Hematopoietic multipotent progenitor cell treated with erythropoietin and hydrocortisone succinate and interleukin-3 and kit ligand, for 15 days (in vitro differentiated cells): Measurements from ENCODE around the gene HCN2.
A peak's percentile ranks its signal among the peaks of the same experiment; 100 is the strongest.
"Not testable (repeated sequence)": the region's sequence is repeated elsewhere in the genome, so short reads cannot be mapped to it uniquely, and the experiment has no call there.

Experiments
- DNase-seq: peaks from one replicate; pipeline ENCODE4 v3.0.0-alpha.2; 2015; ENCODE audit warnings: low spot score

The HCN2 gene

DNA sequence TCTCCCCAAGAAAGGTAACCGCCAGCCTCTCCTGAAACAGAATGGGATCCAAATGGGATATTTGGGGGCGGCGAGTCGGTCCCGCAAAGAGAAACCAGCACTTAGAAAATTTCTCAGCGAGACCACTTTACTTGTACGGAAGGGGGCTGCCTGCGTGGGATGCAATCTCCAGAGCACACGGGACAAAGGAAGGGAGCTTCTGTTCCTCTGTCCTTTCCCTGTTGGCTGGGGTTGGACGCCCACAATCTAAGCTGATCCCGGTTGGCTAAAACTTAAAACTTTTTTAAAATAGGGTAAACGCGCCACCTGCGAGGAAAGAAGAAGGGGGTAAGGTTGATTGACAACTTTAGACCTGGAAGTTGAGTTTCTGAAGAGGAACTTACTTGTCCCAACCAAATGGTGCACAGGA lies 18.1 kb upstream of the HCN2 start:
- DNase-seq = no peak

- peak; percentile 100 for DNase-seq
Measured at GRCh38 chr19:572140-572742, 17.4 kb upstream of the HCN2 start, which contains the start of gene BSG. BSG (plus strand) TSS chr19:572596; CDS start chr19:572635, 39 bp downstream.

- peak; percentile 59 for DNase-seq
Measured at GRCh38 chr19:572743-573518, 16.8 kb upstream of the HCN2 start.

GRCh38 chr19:573519-573825 lies 16.2 kb upstream of the HCN2 start:
- DNase-seq = no peak

GRCh38 chr19:574658-575526 lies 14.8 kb upstream of the HCN2 start:
- peak; percentile 94 for DNase-seq

DNA sequence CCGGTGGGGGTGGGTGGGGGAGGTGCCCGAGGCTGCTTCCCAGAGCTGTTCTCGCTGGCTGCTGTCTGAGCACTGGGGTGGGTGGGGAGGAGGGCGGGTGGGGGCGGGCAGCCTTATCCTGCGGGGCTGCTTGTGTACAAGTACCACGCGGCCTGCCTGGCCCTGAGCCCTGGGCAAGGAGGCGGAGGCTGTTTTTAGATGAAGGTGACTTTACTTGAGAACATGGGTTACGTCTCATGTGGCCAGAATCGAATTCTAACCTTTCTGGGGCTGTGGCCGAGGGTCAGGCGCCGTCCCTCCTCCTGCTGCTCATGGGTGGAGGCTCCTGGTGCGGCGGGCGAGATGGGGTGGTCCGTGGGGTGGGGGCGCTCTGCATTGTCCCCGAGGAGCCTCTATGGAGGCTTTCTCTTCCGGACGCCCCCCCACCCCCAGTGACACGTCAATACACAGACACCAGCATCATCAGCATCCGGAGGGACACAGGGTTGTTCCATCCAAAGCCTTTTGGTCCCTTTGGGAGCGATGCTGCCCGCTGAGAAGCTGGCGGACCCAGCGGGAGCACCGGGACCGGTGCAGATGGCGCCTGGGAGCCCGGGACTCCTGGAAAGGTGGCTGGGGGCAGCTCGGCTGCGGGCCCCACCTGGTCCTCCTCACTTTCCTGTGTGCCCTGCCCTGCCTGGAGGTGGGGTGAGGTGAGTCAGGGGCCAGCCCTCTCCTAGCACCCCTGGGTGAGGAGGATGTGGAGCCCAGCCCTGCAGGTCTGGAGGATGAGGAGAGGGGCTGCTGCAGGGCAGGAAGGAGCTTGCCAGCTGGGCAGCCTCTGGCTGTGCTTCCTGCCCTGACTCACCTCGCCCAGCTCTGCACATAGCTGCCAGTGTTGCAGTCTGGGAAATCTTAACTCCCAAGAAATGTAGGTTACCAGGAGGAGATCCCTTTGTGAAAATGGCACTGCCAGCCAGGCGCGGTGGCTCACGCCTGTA lies 13.9 kb upstream of the HCN2 start:
- DNase-seq = peak; percentile 89

DNA sequence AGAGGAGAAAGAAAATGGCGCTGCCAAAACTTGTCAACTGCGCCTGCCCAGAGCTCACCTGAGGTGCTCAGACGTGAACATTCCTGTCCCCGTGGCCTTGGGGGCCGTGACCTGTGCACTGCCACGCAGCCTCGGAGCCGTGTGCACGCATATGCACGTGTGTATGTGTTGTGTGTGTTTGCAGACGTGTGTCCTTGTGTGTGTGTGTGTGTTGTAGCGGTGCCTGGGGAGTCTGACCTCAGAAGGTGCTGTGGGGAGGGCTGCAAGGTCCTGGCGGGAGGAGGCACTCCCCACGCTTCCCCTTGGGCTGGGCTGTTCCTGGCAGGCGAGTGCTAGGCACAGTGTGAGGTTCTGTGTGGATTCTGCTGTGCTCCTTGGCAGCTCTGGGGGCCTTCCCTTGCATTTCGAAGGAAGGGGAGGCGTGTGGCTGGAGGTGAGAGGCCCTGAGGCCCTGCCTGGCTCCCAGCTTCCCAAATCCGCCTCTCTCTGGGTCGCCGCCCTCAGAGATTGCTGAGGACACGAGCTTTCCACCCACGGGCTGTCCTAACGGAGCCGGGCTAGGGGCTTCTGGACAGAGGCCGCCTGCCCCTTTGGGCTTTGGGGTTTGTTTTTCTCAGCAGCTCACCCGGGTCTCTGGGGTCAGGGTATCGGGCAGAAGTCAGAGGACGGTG lies 12.8 kb upstream of the HCN2 start:
- DNase-seq = no peak

DNA sequence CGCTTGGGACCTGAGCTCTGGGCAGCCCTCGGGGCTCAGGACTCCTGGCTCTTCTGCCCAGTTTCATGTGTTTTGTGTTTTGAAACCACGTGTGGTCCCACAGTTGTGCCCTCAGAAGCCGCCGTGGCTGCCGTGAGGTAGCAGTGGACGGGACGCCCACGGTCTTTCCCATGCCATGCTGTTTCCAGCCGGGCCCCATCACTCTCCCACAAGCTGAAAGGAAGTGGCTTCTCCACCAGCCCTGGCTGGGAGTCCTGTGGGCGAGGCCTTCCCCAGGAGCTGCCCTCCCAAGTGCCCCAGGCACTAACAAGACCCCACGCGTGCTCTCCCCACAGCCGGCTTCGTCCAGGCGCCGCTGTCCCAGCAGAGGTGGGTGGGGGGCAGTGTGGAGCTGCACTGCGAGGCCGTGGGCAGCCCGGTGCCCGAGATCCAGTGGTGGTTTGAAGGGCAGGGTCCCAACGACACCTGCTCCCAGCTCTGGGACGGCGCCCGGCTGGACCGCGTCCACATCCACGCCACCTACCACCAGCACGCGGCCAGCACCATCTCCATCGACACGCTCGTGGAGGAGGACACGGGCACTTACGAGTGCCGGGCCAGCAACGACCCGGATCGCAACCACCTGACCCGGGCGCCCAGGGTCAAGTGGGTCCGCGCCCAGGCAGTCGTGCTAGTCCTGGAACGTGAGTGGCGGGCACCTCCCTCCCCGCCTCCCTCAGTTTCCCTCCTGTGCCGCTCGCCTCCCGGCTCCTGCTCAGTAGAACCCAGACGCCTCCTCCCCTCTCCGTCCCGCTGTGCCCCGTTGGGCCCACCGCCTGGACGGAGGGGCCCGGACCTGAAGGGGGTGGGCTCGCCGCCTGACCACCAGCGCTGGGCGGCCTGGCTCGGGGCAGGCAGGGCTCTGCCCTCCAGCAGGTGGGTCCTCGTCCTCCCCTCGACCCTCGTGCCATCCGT lies 12.0 kb upstream of the HCN2 start:
- DNase-seq = no peak

DNA sequence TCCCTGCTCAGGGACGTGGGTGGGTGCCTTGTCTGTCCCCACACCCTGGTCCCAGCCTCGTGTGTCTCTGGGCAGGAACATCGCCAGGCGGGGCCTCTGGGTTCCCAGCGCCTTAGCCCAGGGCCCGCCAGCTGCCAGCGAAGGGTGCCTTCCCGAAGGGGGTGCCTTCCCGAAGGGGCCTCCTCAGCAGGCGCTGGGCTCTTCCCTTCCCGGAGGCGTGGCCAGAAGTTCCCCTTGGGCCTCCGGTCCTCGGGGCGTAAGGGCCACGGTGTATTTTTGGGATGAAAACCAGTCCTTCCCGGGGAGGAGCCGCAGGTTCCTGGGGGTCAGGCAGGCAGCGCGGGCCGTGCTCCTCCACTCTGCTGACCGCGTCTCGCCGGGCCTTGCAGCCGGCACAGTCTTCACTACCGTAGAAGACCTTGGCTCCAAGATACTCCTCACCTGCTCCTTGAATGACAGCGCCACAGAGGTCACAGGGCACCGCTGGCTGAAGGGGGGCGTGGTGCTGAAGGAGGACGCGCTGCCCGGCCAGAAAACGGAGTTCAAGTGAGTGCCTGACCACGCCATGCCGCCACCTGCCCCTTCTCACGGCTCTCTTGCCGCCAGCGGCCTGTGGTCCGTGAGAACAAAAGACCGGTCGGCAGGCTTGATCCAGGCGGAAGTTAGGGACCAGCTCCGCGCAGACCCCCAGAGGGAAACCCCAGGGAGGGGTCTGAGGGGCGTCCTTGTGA lies 10.4 kb upstream of the HCN2 start:
- no peak for DNase-seq

DNA sequence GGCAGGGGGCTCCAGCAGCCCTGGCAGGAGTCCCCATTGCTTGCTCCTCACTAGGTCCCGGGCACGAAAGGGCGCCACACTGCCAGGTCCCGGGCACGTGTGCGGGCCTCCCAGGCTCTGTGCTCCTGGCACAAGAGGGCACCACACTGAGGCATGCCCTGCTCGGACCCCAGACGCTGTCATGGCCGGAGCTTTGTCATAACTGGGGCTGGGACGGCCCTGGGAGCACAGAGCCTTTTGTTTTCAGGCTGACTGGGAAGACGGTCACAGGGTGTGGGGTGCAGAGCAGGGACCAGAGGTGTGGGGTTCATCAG lies 9.9 kb upstream of the HCN2 start:
- DNase-seq = no peak

GRCh38 chr19:580274-580835 lies 9.3 kb upstream of the HCN2 start:
- DNase-seq = no peak

GRCh38 chr19:581399-582111 lies 8.1 kb upstream of the HCN2 start:
- no peak for DNase-seq

GRCh38 chr19:582497-583197 lies 7.0 kb upstream of the HCN2 start:
- no peak for DNase-seq

DNA sequence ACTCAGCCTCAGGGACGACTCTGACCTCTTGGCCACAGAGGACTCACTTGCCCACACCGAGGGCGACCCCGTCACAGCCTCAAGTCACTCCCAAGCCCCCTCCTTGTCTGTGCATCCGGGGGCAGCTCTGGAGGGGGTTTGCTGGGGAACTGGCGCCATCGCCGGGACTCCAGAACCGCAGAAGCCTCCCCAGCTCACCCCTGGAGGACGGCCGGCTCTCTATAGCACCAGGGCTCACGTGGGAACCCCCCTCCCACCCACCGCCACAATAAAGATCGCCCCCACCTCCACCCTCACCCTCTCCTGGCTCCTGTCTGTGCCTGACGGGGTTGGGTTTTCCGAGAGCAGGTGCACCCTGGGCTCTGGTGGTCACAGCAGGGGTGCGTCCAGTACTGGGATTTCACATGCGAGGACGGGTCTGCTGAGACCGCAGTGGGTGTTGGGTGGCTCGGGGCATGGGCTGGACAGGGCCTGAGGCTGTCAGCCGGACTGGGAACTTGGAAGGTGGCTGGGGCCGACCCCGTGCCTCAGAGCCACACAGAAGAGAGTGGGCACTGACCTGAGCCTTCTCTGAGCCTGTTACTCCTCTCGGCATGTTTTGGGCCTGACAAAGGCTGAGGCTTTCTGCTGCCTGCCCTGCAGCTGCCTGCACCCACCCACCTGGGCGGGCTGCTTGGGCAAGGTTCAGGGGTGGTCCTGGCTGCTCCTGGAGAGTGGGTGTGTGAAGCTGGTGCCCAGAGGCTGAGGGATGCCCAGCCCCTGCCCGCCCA lies 6.3 kb upstream of the HCN2 start:
- DNase-seq = no peak

DNA sequence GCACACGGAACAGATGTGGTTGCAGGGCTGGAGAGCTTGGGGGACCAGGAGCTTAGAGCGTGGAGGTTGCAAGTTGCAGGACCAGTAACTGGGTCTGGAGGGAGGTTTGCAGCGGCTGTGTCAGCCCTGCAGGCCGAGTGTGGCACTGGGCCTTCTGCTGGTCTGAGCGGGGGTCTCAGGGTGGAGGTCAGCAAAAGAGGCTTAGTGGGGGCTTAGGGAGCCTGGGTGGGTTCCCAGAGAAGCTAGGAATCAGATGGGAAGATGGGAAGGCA lies 5.8 kb upstream of the HCN2 start:
- DNase-seq = no peak

DNA sequence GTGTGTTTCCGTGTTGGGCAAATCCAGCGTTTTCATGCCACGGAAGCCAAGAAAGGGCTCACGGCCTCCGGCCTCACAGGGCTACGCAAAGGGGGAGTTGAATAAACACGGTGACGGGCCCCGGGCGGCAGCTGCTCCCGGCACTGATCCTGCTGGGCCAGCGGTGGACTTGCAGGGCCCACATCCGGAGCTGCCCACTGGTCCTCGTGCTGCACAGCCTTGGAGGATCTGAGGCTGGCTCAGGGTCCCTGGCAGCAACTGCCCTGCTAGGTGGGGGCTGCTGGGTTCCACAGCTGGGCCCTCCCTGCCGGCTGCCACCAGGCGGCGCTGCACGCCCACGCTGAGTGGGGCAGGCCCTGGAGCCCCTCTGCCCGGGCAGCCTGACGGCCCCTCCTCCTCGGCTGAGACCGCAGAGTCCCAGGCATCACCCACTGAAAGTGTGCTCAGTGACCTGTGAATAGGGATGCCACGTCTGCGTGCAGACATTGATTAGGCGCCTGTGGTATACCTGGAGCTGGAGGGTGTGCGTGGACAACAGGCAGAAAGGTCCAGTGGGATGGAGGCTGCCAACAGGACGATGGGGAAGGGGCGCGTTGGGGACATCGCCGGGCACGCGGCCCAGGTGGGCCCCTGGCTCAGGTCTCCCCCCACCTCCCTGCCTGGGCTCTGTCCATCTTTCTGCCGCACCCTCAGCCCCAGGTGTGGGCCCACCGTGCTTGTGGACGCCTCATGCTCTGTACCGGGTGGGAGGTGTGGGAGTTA lies 5.3 kb upstream of the HCN2 start:
- peak; percentile 75 for DNase-seq

GRCh38 chr19:585146-585545 lies 4.5 kb upstream of the HCN2 start:
- not testable (repeated sequence) for DNase-seq
